ENCODE data around the gene SEC22A.

GRCh38 chr3:123310186-123310585 is 108.4 kb downstream of the SEC22A start:
- no peak for TF ChIP-seq CTCF (IDR thresholded peaks at IDR 0.05; ENCODE audit: low read depth, low read length)
- TF ChIP-seq POLR2A (IDR thresholded peaks at IDR 0.05; ENCODE audit: extremely low read depth, insufficient read length): no peak
- no peak for TF ChIP-seq MAX (IDR thresholded peaks at IDR 0.05; ENCODE audit: low read depth, low read length)
- TF ChIP-seq MYC (IDR thresholded peaks at IDR 0.05; ENCODE audit: low read depth, low read length): no peak
